SK-N-MC (cell line): ENCODE measurements around the gene MAPRE3.

ENCODE experiments used
- EZH2 ChIP-seq: fragments of 200-600 bp; sonication (generic); IDR thresholded peaks from one replicate; pipeline ENCODE4 v1.6.1; 2017; ENCODE audit warnings: antibody characterized with exemption
- POLR2AphosphoS5 ChIP-seq: IDR thresholded peaks from 2 replicates; pipeline ENCODE4 v1.6.1; 2012; ENCODE audit warnings: mild to moderate bottlenecking, low read depth, low read length, borderline replicate concordance

- no peak for TF ChIP-seq POLR2AphosphoS5
- TF ChIP-seq EZH2 = no peak
Observed at GRCh38 chr2:26998323-26998722, 27.9 kb downstream of the MAPRE3 start.
